Measurements from ENCODE around the gene DKK1.

GRCh38 chr10:52269233-52269632, 44.8 kb upstream of the DKK1 start:
- TF ChIP-seq CTCF (IDR thresholded peaks at IDR 0.05; ENCODE audit: insufficient read depth, low read length, poor library complexity, severe bottlenecking): no peak
- TF ChIP-seq EZH2phosphoT487 (conservative IDR thresholded peaks at IDR 0.05; ENCODE audit: low read length): no peak

Measured in SU-DHL-6 (cell line).